Esophagus squamous epithelium (tissue), 4 donors: ENCODE data around the gene GGA1.

Experiments
- POLR2A ChIP-seq, 4 donors: fragments of 450-650 bp; IDR thresholded peaks; one replicate each; pipeline ENCODE4 v1.6.1; 2017; ENCODE audit warnings: antibody characterized with exemption in 4 of 4, mild to moderate bottlenecking in 4 of 4, moderate library complexity in 3 of 4
- TF ChIP-seq, protein P1 (sequence below), 6 experiments: fragments of 450-650 bp in 4 of 6; fragments of 200-600 bp in 2 of 6; sonication (generic) in 2 of 6; IDR thresholded peaks; one replicate each; pipeline ENCODE4 v1.5.1; 2016 to 2019; ENCODE audit warnings: antibody characterized with exemption in 6 of 6, mild to moderate bottlenecking in 4 of 6, moderate library complexity in 4 of 6

DNA sequence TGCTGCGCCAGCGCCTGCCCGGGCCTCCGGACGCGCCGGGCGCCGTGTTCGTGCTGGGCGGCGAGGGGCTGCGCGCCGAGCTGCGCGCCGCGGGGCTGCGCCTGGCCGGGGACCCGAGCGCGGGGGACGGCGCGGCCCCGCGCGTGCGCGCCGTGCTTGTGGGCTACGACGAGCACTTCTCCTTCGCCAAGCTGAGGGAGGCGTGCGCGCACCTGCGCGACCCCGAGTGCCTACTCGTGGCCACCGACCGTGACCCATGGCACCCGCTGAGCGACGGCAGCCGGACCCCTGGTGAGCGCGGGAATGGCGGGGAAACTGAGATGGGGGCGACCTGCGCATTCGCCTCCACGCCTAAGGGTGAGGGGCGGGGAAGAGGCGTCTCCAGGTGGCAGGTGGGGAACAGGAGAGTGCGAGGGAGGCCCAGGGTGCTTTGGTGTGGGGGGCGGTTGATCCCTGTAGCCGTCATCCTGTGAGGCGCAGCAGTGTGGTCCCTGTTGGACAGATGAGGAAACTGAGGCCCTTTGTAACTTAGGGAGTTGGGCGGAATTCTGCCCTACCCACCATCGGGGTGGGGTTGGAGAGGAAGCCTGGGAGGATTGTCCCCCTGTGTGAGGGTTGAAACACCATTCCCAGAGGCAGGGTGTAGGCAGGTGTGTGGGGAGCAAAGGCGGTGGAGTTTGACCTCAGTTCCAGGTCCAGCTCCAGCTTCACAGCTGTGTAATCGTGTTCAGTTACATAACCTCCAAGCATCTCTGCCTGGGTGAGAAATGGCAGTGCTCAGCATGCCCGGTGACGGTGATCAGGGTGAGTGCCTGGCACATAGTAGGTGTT lies 50.6 kb downstream of the GGA1 start:
- TF ChIP-seq, protein P1, sequence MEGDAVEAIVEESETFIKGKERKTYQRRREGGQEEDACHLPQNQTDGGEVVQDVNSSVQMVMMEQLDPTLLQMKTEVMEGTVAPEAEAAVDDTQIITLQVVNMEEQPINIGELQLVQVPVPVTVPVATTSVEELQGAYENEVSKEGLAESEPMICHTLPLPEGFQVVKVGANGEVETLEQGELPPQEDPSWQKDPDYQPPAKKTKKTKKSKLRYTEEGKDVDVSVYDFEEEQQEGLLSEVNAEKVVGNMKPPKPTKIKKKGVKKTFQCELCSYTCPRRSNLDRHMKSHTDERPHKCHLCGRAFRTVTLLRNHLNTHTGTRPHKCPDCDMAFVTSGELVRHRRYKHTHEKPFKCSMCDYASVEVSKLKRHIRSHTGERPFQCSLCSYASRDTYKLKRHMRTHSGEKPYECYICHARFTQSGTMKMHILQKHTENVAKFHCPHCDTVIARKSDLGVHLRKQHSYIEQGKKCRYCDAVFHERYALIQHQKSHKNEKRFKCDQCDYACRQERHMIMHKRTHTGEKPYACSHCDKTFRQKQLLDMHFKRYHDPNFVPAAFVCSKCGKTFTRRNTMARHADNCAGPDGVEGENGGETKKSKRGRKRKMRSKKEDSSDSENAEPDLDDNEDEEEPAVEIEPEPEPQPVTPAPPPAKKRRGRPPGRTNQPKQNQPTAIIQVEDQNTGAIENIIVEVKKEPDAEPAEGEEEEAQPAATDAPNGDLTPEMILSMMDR (IDR thresholded peaks at IDR 0.05) = no peak
- TF ChIP-seq POLR2A (IDR thresholded peaks at IDR 0.05) = no peak
